ENCODE data around the gene DRAXIN.

- no peak for TF ChIP-seq GATA2 (IDR thresholded peaks at IDR 0.05; ENCODE audit: low read depth, low read length)
- no peak for TF ChIP-seq GATA3 (IDR thresholded peaks at IDR 0.05; ENCODE audit: low read depth, low read length)
These were observed 74.9 kb downstream of the DRAXIN start for GRCh38 chr1:11766429-11766776.

Data from SH-SY5Y (cell line).